ENCODE measurements around the gene NDE1. TPM values are rescaled to one million over a fixed set of nuclear protein-coding genes. Genes with fewer than 3 reads are reported as not detected.

The NDE1 gene
- total RNA-seq, 1 experiment from 2014 or later = 95.6 TPM

- H3K36me3 ChIP-seq = no peaks in the 10 kb centered on the region
- no peak overlapping the region for H3K4me3 ChIP-seq
- H3K27ac ChIP-seq = no peak overlapping the region
- H3K27me3 ChIP-seq = no peaks in the 10 kb centered on the region
- no peaks in the 10 kb centered on the region for H3K4me1 ChIP-seq
- no peaks in the 10 kb centered on the region for H3K9me3 ChIP-seq (replicated peaks)
- no peak for DNase-seq
Measured at GRCh38 chr16:15760129-15760528, 110.1 kb downstream of the NDE1 start.

GRCh38 chr16:15764112-15764511 lies 114.1 kb downstream of the NDE1 start:
- no peak overlapping the region for H3K27ac ChIP-seq

GRCh38 chr16:15765116-15765515 lies 115.1 kb downstream of the NDE1 start:
- no peaks in the 10 kb centered on the region; the same call in 1 of the 2 replicates for H3K4me1 ChIP-seq
- H3K9me3 ChIP-seq (replicated peaks) = no peaks in the 10 kb centered on the region
- DNase-seq = no peak
- no peak overlapping the region for H3K27ac ChIP-seq
- H3K27me3 ChIP-seq = no peaks in the 10 kb centered on the region
- no peak overlapping the region for H3K4me3 ChIP-seq
- H3K36me3 ChIP-seq = no peaks in the 10 kb centered on the region

More at GRCh38 chr16:15764112-15764511, 114.1 kb downstream of the NDE1 start:
- Histone ChIP-seq H3K4me3 (no peak overlapping the region), H3K4me1 (no peaks in the 10 kb centered on the region; the same call in 1 of the 2 replicates), H3K27me3 (no peaks in the 10 kb centered on the region), H3K9me3 (replicated peaks) (no peaks in the 10 kb centered on the region), H3K36me3 (no peaks in the 10 kb centered on the region)
- DNase-seq = no peak

- Histone ChIP-seq H3K36me3 (no peaks in the 10 kb centered on the region), H3K27me3 (no peaks in the 10 kb centered on the region), H3K27ac (no peak overlapping the region), H3K4me1 (no peaks in the 10 kb centered on the region; the same call in 1 of the 2 replicates), H3K4me3 (no peak overlapping the region), H3K9me3 (replicated peaks) (no peaks in the 10 kb centered on the region)
- DNase-seq = peak; percentile 56 to 76
Measured at GRCh38 chr16:15765880-15766279, 115.8 kb downstream of the NDE1 start.

- H3K4me3 ChIP-seq = no peak overlapping the region
- H3K27ac ChIP-seq = no peak overlapping the region
- H3K36me3 ChIP-seq = no peaks in the 10 kb centered on the region
- no peak for DNase-seq
- H3K9me3 ChIP-seq (replicated peaks) = no peaks in the 10 kb centered on the region
- no peaks in the 10 kb centered on the region for H3K27me3 ChIP-seq
- H3K4me1 ChIP-seq = no peaks in the 10 kb centered on the region; the same call in 1 of the 2 replicates
Measured at GRCh38 chr16:15766918-15767317, 116.9 kb downstream of the NDE1 start.

- H3K4me3 ChIP-seq = no peak overlapping the region
- H3K27ac ChIP-seq = no peak overlapping the region
- H3K9me3 ChIP-seq (replicated peaks) = no peaks in the 10 kb centered on the region
- DNase-seq = no peak
- H3K4me1 ChIP-seq = no peaks in the 10 kb centered on the region; the same call in 1 of the 2 replicates
- H3K36me3 ChIP-seq = no peaks in the 10 kb centered on the region
- H3K27me3 ChIP-seq = no peaks in the 10 kb centered on the region
Measured at GRCh38 chr16:15768201-15768600, 118.2 kb downstream of the NDE1 start.

- no peak for DNase-seq
- Histone ChIP-seq H3K36me3 (no peaks in the 10 kb centered on the region), H3K27ac (no peak overlapping the region), H3K4me3 (no peak overlapping the region), H3K27me3 (no peaks in the 10 kb centered on the region), H3K9me3 (replicated peaks) (no peaks in the 10 kb centered on the region), H3K4me1 (no peaks in the 10 kb centered on the region; the same call in 1 of the 2 replicates)
Measured at GRCh38 chr16:15769239-15769638, 119.2 kb downstream of the NDE1 start.

- no peak overlapping the region for H3K27ac ChIP-seq
- no peaks in the 10 kb centered on the region for H3K36me3 ChIP-seq
- no peaks in the 10 kb centered on the region; the same call in 1 of the 2 replicates for H3K4me1 ChIP-seq
- no peak for DNase-seq
- H3K4me3 ChIP-seq = no peak overlapping the region
- no peaks in the 10 kb centered on the region for H3K27me3 ChIP-seq
- no peaks in the 10 kb centered on the region for H3K9me3 ChIP-seq (replicated peaks)
Measured at GRCh38 chr16:15770107-15770506, 120.1 kb downstream of the NDE1 start.

- no peaks in the 10 kb centered on the region; the same call in 1 of the 2 replicates for H3K4me1 ChIP-seq
- no peak for DNase-seq
- H3K4me3 ChIP-seq = no peak overlapping the region
- H3K27me3 ChIP-seq = no peaks in the 10 kb centered on the region
- H3K36me3 ChIP-seq = no peaks in the 10 kb centered on the region
- no peak overlapping the region for H3K27ac ChIP-seq
- no peaks in the 10 kb centered on the region for H3K9me3 ChIP-seq (replicated peaks)
Measured at GRCh38 chr16:15770512-15770911, 120.5 kb downstream of the NDE1 start.

- no peak for DNase-seq
- Histone ChIP-seq H3K9me3 (replicated peaks) (no peaks in the 10 kb centered on the region), H3K27me3 (0 out of 2 replicates have a peak, but pooled peaks cover 3% of the 10 kb centered on the region), H3K36me3 (no peaks in the 10 kb centered on the region), H3K4me1 (no peaks in the 10 kb centered on the region), H3K27ac (no peak overlapping the region), H3K4me3 (no peak overlapping the region)
Measured at GRCh38 chr16:15771694-15772093, 121.6 kb downstream of the NDE1 start.

GRCh38 chr16:15772579-15773293 lies 122.7 kb downstream of the NDE1 start:
- no peaks in the 10 kb centered on the region for H3K36me3 ChIP-seq
- H3K27ac ChIP-seq = no peak overlapping the region
- H3K4me1 ChIP-seq = no peaks in the 10 kb centered on the region
- H3K27me3 ChIP-seq = 0 out of 2 replicates have a peak, but pooled peaks cover 3% of the 10 kb centered on the region
- no peak for DNase-seq
- H3K4me3 ChIP-seq = no peak overlapping the region
- H3K9me3 ChIP-seq (replicated peaks) = no peaks in the 10 kb centered on the region

GRCh38 chr16:15773968-15774367 lies 123.9 kb downstream of the NDE1 start:
- Histone ChIP-seq H3K4me1 (no peaks in the 10 kb centered on the region), H3K27me3 (0 out of 2 replicates have a peak, but pooled peaks cover 3% of the 10 kb centered on the region), H3K4me3 (no peak overlapping the region), H3K9me3 (replicated peaks) (no peaks in the 10 kb centered on the region), H3K36me3 (no peaks in the 10 kb centered on the region), H3K27ac (no peak overlapping the region)
- DNase-seq = no peak

- peak; percentile 22 to 58 for DNase-seq
- Histone ChIP-seq H3K9me3 (replicated peaks) (no peaks in the 10 kb centered on the region), H3K4me3 (no peak overlapping the region), H3K27me3 (0 out of 2 replicates have a peak, but pooled peaks cover 3% of the 10 kb centered on the region), H3K27ac (no peak overlapping the region), H3K36me3 (no peaks in the 10 kb centered on the region), H3K4me1 (no peaks in the 10 kb centered on the region)
Measured at GRCh38 chr16:15775209-15775608, 125.2 kb downstream of the NDE1 start.

- Histone ChIP-seq H3K4me1 (no peaks in the 10 kb centered on the region), H3K27ac (no peak overlapping the region), H3K9me3 (replicated peaks) (no peaks in the 10 kb centered on the region), H3K4me3 (no peak overlapping the region), H3K27me3 (0 out of 2 replicates have a peak, but pooled peaks cover 3% of the 10 kb centered on the region), H3K36me3 (no peaks in the 10 kb centered on the region)
- no peak for DNase-seq
Measured at GRCh38 chr16:15775663-15776304, 125.7 kb downstream of the NDE1 start.

Data from SJCRH30 (cell line).